NCI-H226 (cell line): ENCODE data around the gene FTSJ3.
A peak's percentile ranks its signal among the peaks of the same experiment; 100 is the strongest.

Experiments used
- DNase-seq: peaks from one replicate; pipeline ENCODE4 v3.0.0-alpha.2; 2015

FTSJ3 gene

DNA sequence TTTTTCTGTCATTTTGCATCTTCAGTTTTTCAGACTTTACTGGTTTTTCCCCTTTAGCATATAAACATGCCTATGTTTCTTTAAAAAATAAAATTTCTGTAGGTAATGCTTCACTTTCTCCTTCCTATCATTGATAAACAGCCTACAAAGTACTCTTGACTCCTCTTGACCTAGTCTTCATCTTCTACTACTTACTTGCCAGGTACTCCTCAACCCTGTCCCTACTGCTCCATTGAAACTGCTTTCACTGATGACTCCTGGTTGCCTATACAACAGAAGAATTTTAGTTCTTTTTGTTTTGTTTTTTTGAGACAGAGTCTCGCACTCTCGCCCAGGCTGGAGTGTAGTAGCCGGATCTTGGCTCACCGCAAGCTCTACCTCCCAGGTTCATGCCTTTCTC, 46.5 kb downstream of the FTSJ3 start:
- DNase-seq: no peak

DNA sequence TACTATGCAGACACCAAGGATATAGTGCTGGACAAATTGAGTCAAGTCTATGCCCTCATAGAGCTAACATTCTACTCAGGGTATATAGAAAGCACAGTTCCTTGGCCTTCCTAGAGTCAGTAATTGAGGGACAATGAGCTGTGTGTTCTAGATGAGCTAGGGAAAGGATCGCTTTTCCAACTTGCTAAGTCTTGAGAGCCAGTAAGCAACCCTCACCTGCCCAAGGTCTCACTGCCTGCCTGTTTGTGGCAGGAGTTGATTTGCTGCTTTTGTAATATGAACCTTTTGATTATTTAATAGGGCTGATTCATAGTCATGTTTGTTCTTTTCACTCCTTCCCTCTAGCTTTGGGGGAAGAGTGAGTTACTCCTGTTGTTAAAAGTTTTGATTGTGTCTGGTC, 47.0 kb downstream of the FTSJ3 start:
- no peak for DNase-seq

DNA sequence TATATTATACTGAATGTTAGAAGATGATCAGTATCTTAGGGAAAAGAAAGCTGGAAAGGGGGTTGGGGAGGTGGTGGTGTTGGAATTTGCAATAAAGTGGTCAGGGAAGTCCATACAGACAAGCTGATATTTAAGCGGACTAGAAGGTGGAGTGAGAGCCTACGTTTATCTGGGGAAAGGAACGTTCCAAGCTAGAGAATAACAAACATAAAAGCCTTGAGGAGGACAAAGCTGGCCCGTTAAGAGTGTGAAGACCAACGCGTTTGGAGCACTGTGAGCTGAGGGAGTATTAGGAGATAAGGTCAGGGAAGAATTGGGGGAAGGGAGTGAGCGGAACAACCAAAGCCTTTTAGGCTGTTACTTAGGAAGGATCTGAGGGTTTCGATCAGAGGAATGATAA, 52.0 kb downstream of the FTSJ3 start:
- no peak for DNase-seq

DNA sequence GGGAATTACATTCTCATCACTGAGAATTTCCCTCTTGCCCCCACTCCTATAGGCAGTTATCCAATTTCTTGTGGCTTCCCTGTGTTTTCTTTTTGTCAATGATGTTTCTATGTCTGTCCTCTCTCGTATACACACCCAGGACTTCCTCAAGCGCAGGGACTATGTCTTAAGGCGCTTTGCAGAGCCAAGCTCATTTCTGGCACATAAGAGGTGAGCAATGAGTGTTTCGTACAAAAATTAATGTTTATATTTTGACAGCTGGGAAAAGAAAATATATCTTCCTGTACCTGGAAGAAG, 52.5 kb downstream of the FTSJ3 start:
- DNase-seq: no peak

DNA sequence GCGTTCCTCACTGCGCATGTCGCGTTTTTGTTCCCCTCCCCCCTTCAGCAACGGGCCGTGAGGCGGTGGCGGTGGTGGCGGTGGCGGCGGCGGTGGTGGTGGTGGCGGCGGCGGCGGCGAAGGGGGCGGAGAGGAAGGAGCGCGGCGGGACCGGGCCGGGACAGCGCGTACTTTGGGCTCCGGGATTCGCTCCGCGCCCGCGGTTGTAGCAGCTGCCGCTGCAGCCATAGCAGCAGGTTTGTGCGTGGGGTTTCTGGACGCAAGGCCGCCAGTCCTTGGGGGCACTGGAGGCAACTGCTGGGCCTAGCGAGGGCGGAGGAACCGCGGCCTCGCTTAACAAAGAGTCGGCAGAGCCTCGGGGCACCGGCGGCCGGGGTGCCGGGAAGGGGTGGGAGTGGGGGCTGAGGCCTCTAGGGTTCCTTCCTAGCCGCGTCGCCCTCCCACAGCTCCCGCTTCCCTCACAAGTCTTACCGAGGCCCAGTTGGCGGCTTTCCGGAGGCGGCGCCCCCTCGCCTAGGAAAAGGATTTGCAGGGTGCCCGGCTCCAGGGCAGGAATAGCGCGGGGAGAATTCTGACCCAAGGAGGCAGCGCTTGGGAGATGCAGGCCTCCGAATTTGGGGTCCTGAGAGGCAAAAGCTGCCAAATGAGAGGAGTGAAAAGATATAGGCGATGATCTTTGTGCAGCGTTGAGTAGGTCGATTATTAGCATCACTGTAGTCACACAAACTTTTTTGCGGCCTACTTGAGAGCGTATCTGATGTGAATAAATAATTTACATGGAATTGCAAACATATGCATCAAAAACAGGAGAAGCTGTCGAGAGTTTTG, 53.1 kb downstream of the FTSJ3 start, which contains the start of gene DDX42:
Gene DDX42 (plus strand): TSS at position 30 of the 828 bp plus-strand sequence. CDS start 12,880 bp downstream, outside the sequence.
- peak; percentile 6 for DNase-seq

DNA sequence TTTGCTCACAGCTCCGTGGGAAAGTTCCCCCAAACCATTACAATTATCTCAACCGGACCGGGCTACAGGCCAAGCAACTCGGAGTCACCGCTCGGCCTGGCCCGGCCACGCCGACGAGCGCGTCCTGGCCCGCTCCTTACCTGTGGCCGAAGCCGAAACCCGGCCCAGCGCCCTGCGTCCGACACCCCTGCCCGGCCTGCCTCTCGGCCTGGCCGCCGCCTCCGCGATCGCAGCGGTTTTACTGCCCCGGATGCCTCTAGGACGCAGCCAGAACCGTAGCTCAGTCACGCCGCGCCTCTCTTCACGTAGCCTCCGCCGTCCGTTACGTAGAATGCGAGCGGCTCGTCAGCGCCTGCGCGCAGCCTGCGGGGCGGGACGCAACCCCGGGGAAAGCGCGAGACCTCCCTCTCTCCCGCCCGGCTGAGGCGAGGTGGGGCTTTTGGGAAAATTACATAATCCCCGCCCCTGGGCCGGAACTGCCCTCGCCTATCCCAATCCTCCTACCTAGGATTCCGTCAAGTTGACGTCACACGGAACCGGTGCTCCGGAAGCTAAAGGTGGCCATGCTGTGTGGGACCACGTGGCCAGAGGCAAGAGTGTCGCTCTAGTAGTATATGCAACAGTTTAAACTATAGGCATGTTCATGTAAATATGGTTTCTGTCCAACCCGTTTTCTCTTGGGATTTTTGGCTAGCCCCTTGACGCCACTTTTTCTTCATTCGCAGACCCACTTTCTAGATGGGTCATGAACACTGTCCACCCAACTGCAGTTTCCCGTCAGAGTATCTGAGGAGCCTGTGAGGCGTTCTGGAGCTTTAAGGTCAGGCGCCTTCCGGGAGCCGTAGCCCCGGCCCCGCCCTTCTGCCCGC, 54.0 kb downstream of the FTSJ3 start, which contains the start of gene CCDC47:
Gene CCDC47 (minus strand): TSS at position 326 of the 869 bp plus-strand sequence. CDS start 7,422 bp downstream, outside the sequence.
- peak; percentile 98 for DNase-seq

DNA sequence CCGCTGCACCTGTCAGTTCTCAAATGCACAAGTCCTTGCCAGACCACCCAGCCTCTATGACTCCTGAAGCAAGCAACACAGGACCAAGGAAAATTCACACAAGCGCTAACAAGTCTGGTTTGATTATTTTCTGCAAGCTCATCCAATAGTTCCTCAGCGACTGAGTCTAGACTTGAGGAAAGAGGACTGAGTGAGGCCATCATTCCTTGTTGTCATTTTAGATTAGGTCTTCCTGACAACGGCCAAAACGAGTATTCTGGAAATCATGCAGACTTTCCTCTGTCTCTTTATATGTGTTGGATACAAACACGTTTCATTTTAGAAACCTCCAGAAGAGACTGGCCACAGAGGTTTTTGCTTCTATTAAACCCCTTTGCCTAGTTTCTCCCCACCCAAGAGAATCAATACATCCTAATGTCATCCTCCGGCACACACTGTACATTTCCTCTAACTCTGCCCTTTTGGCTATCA, 54.6 kb downstream of the FTSJ3 start:
- DNase-seq: no peak
